Subcutaneous adipose tissue (tissue), 4 donors: Measurements from ENCODE around the gene CD160. TPM values are rescaled to one million over a fixed set of nuclear protein-coding genes. Genes with fewer than 3 reads are reported as not detected.

Source experiments
- total RNA-seq, 4 donors: library from RNA; depleted of rRNA; stranded (reverse); fragments of >200 nt; gene quantifications; one replicate each; pipeline ENCODE4 v1.1.0, GENCODE V29; 2016
- TF ChIP-seq, protein P1 (sequence below): fragments of 450-650 bp; IDR thresholded peaks from one replicate; pipeline ENCODE4 v1.5.1; 2016; ENCODE audit warnings: low read depth, mild to moderate bottlenecking, control low read depth, antibody characterized with exemption, moderate library complexity

CD160 gene
- total RNA-seq, 4 donors from 2014 or later, result not detected

- TF ChIP-seq, protein P1, sequence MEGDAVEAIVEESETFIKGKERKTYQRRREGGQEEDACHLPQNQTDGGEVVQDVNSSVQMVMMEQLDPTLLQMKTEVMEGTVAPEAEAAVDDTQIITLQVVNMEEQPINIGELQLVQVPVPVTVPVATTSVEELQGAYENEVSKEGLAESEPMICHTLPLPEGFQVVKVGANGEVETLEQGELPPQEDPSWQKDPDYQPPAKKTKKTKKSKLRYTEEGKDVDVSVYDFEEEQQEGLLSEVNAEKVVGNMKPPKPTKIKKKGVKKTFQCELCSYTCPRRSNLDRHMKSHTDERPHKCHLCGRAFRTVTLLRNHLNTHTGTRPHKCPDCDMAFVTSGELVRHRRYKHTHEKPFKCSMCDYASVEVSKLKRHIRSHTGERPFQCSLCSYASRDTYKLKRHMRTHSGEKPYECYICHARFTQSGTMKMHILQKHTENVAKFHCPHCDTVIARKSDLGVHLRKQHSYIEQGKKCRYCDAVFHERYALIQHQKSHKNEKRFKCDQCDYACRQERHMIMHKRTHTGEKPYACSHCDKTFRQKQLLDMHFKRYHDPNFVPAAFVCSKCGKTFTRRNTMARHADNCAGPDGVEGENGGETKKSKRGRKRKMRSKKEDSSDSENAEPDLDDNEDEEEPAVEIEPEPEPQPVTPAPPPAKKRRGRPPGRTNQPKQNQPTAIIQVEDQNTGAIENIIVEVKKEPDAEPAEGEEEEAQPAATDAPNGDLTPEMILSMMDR, result no peak
Observed at GRCh38 chr1:145736191-145736590, 16.9 kb downstream of the CD160 start.

DNA sequence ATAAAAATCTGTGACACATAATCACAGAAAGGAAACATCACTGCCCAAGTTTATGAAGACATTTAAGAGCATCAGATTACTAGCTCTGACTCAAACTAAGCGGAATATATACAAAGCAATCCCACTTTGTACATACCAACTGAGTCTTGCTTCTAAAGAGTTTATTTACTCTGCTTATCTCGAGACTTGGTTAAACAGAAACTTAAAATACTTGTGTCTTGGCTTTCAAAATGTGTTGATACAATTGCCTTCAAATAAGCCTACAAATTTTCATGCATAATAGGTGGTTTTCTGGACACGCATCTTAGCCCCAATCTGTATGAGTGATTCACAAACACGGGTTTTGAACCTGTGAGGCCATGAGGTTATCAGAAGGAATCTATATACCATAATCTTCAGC, 21.0 kb downstream of the CD160 start:
- TF ChIP-seq, protein P1, result no peak

GRCh38 chr1:145747398-145748247, 28.3 kb downstream of the CD160 start:
- TF ChIP-seq, protein P1, result no peak

GRCh38 chr1:145750426-145750825, 31.1 kb downstream of the CD160 start:
- TF ChIP-seq, protein P1, result no peak

- TF ChIP-seq, protein P1, result no peak
Observed at GRCh38 chr1:145751491-145752037, 32.3 kb downstream of the CD160 start.

DNA sequence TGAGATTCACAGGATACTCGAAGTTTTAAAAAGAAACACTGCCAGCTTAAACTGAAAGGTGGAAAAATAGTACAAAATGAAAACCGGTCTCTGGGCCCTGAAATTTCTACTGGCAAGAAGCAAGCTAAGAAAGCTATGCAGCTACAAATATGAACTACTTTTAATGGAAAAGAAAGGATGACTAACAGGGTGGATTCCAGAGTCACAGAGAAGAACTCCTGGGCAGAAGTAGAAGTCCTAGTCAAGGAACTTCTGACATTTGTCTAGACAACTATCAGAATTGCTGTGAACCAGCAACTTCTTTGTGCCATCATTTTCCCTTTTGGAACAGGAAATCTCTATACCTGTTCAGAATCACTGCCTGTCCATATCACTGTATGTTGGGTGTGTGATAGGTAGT, 38.1 kb downstream of the CD160 start:
- TF ChIP-seq, protein P1, result no peak

DNA sequence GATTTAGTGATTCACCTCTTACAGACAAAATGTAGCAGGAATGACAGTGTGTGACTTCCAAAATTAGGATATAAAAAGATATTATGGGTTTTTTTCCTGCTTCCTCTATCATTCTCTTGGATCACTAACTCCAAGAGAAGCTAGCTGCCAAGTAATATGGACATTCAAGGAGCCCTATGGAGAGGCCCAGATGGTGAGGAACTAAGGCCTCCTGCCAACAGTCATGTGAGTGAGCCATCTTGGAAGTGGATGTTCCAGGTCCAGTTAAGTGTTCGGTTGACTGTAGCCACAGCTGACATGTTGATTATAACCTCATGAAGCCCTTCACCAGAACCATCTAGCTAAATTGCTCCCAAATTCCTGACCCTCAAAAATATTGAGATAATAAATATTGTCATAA, 38.8 kb downstream of the CD160 start:
- TF ChIP-seq, protein P1, result no peak
